ENCODE measurements around the gene KIF23. TPM values are rescaled to one million over a fixed set of nuclear protein-coding genes. Genes with fewer than 3 reads are reported as not detected.

Gene KIF23
- total RNA-seq, 1 experiment from 2014 or later, result 100 TPM

DNA sequence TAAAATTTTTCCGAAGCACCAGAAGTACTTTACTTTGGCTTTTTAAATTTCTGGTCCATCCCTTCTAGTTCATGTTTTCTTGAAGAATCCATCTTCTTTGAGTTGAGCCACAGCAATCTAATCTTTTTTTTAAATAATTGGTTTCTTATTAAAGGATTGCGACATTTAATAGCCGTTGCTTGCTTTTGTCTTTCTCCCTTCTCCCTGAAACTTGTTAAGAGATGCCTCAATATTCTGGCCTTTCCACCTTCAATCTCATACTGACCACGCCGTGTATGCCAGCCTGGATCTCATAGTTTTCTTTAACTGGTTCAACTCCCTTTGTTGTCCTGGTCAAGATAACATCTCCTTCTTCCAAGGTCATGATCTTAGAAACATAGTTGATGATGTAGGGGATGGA lies 20.1 kb downstream of the KIF23 start:
- intact Hi-C loops (cut with micrococcal nuclease; ENCODE audit: unreplicated experiment), result no loop called here
- ChIA-PET CTCF (no interaction called here), POLR2A (ENCODE audit: unreplicated experiment) (interaction anchor here (0.6 kb wide), 1 partner anchor 20 kb away, joined by 3 read pairs; no protein-coding TSS in a partner anchor)
- no peak for TF ChIP-seq EZH2 (IDR thresholded peaks at IDR 0.05; ENCODE audit: low read depth)
- TF ChIP-seq, protein P1, sequence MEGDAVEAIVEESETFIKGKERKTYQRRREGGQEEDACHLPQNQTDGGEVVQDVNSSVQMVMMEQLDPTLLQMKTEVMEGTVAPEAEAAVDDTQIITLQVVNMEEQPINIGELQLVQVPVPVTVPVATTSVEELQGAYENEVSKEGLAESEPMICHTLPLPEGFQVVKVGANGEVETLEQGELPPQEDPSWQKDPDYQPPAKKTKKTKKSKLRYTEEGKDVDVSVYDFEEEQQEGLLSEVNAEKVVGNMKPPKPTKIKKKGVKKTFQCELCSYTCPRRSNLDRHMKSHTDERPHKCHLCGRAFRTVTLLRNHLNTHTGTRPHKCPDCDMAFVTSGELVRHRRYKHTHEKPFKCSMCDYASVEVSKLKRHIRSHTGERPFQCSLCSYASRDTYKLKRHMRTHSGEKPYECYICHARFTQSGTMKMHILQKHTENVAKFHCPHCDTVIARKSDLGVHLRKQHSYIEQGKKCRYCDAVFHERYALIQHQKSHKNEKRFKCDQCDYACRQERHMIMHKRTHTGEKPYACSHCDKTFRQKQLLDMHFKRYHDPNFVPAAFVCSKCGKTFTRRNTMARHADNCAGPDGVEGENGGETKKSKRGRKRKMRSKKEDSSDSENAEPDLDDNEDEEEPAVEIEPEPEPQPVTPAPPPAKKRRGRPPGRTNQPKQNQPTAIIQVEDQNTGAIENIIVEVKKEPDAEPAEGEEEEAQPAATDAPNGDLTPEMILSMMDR (conservative IDR thresholded peaks at IDR 0.05), result no peak
- no peak overlapping the region for H3K4me2 ChIP-seq
- H3K79me2 ChIP-seq (ENCODE audit: low read depth), result 0 out of 2 replicates have a peak, but pooled peaks cover 4% of the 10 kb centered on the region
- H3F3A ChIP-seq (ENCODE audit: insufficient read depth, low read depth), result no peaks in the 10 kb centered on the region
- H3K9me2 ChIP-seq (ENCODE audit: insufficient read depth), result no peaks in the 10 kb centered on the region
- H3K27me3 ChIP-seq (ENCODE audit: insufficient read depth, low read depth), result no peaks in the 10 kb centered on the region
- peaks cover 32% of the 10 kb centered on the region for H3K36me3 ChIP-seq (ENCODE audit: low read depth)
- no peaks in the 10 kb centered on the region for H3K4me1 ChIP-seq (replicated peaks; ENCODE audit: insufficient read depth)
- no peaks in the 10 kb centered on the region for H4K20me1 ChIP-seq (ENCODE audit: insufficient read depth)
- no TSS peak for BruUV-seq (replicated peaks)
- DNase-seq, result no peak
- H3K9me3 ChIP-seq (ENCODE audit: insufficient read depth, low read depth), result no peaks in the 10 kb centered on the region
- H3K4me3 ChIP-seq, result no peak overlapping the region
- no peak overlapping the region for H2AFZ ChIP-seq
- no peak overlapping the region for H3K27ac ChIP-seq

DNA sequence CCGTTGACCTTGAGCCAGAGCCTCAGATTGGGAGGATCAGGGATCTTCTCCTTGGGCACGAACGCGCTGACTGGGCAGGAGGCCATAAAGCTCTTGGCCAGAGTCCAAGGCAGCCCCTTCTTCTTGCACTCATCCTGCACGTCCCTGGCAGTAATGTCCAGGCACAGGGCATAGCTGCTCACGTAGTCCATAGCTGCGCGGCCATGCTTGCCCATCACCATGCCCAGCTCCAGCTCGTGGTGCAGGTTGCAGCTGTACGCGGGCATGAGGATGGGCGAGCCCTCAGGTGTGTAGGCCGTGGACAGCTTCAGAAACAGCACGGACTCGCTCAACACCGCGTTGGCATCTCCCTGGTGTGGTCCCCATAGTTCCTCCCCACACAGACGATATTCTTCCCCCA lies 20.5 kb downstream of the KIF23 start:
- no TSS peak for BruUV-seq (replicated peaks)
- Histone ChIP-seq H3K4me1 (replicated peaks; ENCODE audit: insufficient read depth) (no peaks in the 10 kb centered on the region), H3K4me3 (no peak overlapping the region), H3K27me3 (ENCODE audit: insufficient read depth, low read depth) (no peaks in the 10 kb centered on the region), H2AFZ (no peak overlapping the region), H3F3A (ENCODE audit: insufficient read depth, low read depth) (no peaks in the 10 kb centered on the region), H3K9me2 (ENCODE audit: insufficient read depth) (no peaks in the 10 kb centered on the region), H3K79me2 (ENCODE audit: low read depth) (0 out of 2 replicates have a peak, but pooled peaks cover 4% of the 10 kb centered on the region), H4K20me1 (ENCODE audit: insufficient read depth) (no peaks in the 10 kb centered on the region), H3K27ac (no peak overlapping the region), H3K36me3 (ENCODE audit: low read depth) (peaks cover 32% of the 10 kb centered on the region), H3K9me3 (ENCODE audit: insufficient read depth, low read depth) (no peaks in the 10 kb centered on the region), H3K4me2 (no peak overlapping the region)
- ChIA-PET POLR2A (ENCODE audit: unreplicated experiment) (no interaction called here), CTCF (no interaction called here)
- intact Hi-C loops (cut with micrococcal nuclease; ENCODE audit: unreplicated experiment), result no loop called here
- no peak for DNase-seq
- no peak for TF ChIP-seq EZH2 (IDR thresholded peaks at IDR 0.05; ENCODE audit: low read depth)
- TF ChIP-seq, protein P1 (conservative IDR thresholded peaks at IDR 0.05), result no peak

DNA sequence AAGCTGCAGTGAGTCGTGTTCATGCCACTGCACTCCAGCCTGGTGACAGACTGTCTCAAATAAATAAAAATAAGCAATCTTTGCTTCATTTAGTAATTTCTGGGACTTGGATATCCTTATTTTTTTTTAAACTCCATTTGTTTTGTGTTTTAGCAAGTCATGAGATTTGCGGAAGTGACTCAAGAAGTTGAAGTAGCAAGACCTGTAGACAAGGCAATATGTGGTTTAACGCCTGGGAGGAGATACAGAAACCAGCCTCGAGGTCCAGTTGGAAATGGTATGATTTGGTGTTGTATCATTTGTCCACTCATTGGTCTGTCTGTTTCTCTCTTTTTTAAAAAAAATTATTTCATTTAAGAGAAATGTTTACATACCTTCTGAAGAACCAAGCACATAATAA lies 21.8 kb downstream of the KIF23 start:
- no peak overlapping the region for H3K27ac ChIP-seq
- no peak for DNase-seq
- H4K20me1 ChIP-seq (ENCODE audit: insufficient read depth), result no peaks in the 10 kb centered on the region
- H3K9me3 ChIP-seq (ENCODE audit: insufficient read depth, low read depth), result no peaks in the 10 kb centered on the region
- intact Hi-C loops (cut with micrococcal nuclease; ENCODE audit: unreplicated experiment), result no loop called here
- H3K4me3 ChIP-seq, result no peak overlapping the region
- H3K27me3 ChIP-seq (ENCODE audit: insufficient read depth, low read depth), result no peaks in the 10 kb centered on the region
- H2AFZ ChIP-seq, result no peak overlapping the region
- H3F3A ChIP-seq (ENCODE audit: insufficient read depth, low read depth), result no peaks in the 10 kb centered on the region
- ChIA-PET CTCF (no interaction called here), POLR2A (ENCODE audit: unreplicated experiment) (no interaction called here)
- H3K9me2 ChIP-seq (ENCODE audit: insufficient read depth), result no peaks in the 10 kb centered on the region
- no peak overlapping the region for H3K4me2 ChIP-seq
- H3K4me1 ChIP-seq (replicated peaks; ENCODE audit: insufficient read depth), result no peaks in the 10 kb centered on the region
- TF ChIP-seq EZH2 (IDR thresholded peaks at IDR 0.05; ENCODE audit: low read depth), result no peak
- TF ChIP-seq, protein P1 (conservative IDR thresholded peaks at IDR 0.05), result no peak
- BruUV-seq (replicated peaks), result no TSS peak
- peaks cover 26% of the 10 kb centered on the region for H3K36me3 ChIP-seq (ENCODE audit: low read depth)
- no peaks in the 10 kb centered on the region for H3K79me2 ChIP-seq (ENCODE audit: low read depth)
